ENCODE results near the gene RRAS2. TPM values are rescaled to one million over a fixed set of nuclear protein-coding genes. Genes with fewer than 3 reads are reported as not detected.
A peak's percentile ranks its signal among the peaks of the same experiment; 100 is the strongest.

Gene RRAS2
- total RNA-seq, 1 experiment from 2014 or later = 128 TPM

DNA sequence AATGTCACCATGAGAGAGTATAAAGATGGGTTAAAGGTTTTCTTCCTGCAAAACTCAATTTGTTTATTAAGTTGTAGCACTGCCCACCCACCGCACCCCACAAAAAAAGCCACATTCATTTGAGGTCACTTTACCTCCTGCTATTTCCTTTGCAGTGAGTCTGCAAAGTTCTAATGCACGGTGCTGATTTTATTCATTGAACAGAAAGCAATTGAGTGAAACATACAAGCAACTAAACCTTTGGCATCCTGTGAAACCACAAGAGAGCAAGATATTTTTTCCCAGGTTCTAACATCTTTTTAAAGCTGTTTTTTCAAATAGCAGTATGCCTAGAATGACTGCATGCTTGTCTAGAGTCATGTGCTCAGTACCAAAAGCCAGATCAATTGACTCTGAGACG is 39.0 kb downstream of the RRAS2 start:
- BruUV-seq (replicated peaks) = no TSS peak

GRCh38 chr11:14318581-14318981 is 40.4 kb downstream of the RRAS2 start:
- intact Hi-C loops (cut with micrococcal nuclease) = no loop called here
- Mint-ChIP-seq H3K4me1 (ENCODE audit: insufficient read depth, unreplicated experiment) (peaks cover 27% of the 10 kb centered on the region), H3K27me3 (ENCODE audit: insufficient read depth, unreplicated experiment) (no peaks in the 10 kb centered on the region), H3K4me3 (ENCODE audit: unreplicated experiment) (no peak overlapping the region), H3K9me3 (ENCODE audit: unreplicated experiment) (no peaks in the 10 kb centered on the region), H3K27ac (ENCODE audit: low read depth, unreplicated experiment) (no peak overlapping the region), H3K36me3 (ENCODE audit: insufficient read depth, unreplicated experiment) (no peaks in the 10 kb centered on the region)
- POLR2A ChIA-PET = interaction anchor here (0.6 to 3.3 kb wide), 10 partner anchors 10 to 1641 kb away, joined by 3 to 13 read pairs (median 4); no protein-coding TSS in a partner anchor
- TF ChIP-seq, protein P1, sequence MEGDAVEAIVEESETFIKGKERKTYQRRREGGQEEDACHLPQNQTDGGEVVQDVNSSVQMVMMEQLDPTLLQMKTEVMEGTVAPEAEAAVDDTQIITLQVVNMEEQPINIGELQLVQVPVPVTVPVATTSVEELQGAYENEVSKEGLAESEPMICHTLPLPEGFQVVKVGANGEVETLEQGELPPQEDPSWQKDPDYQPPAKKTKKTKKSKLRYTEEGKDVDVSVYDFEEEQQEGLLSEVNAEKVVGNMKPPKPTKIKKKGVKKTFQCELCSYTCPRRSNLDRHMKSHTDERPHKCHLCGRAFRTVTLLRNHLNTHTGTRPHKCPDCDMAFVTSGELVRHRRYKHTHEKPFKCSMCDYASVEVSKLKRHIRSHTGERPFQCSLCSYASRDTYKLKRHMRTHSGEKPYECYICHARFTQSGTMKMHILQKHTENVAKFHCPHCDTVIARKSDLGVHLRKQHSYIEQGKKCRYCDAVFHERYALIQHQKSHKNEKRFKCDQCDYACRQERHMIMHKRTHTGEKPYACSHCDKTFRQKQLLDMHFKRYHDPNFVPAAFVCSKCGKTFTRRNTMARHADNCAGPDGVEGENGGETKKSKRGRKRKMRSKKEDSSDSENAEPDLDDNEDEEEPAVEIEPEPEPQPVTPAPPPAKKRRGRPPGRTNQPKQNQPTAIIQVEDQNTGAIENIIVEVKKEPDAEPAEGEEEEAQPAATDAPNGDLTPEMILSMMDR (IDR thresholded peaks at IDR 0.05; ENCODE audit: unreplicated experiment) = no peak
- CTCF ChIA-PET = interaction anchor here (1.2 to 4.8 kb wide), 5 partner anchors 10 to 100 kb away, joined by 4 to 27 read pairs (median 8); no protein-coding TSS in a partner anchor
- DNase-seq (ENCODE audit: unreplicated experiment) = peak; percentile 36
- no TSS peak for BruUV-seq (replicated peaks)

More for the DNA sequence above, 39.0 kb downstream of the RRAS2 start:
- CTCF ChIA-PET = interaction anchor here (0.7 to 4.8 kb wide), 5 partner anchors 11 to 99 kb away, joined by 3 to 27 read pairs (median 11); no protein-coding TSS in a partner anchor
- H3K4me3 Mint-ChIP-seq (ENCODE audit: unreplicated experiment) = no peak overlapping the region
- no peaks in the 10 kb centered on the region for H3K27me3 Mint-ChIP-seq (ENCODE audit: insufficient read depth, unreplicated experiment)
- no peaks in the 10 kb centered on the region for H3K36me3 Mint-ChIP-seq (ENCODE audit: insufficient read depth, unreplicated experiment)
- peaks cover 36% of the 10 kb centered on the region for H3K4me1 Mint-ChIP-seq (ENCODE audit: insufficient read depth, unreplicated experiment)
- POLR2A ChIA-PET = interaction anchor here (1.1 to 3.3 kb wide), 4 partner anchors 12 to 37 kb away, joined by 4 to 13 read pairs (median 4); no protein-coding TSS in a partner anchor
- H3K9me3 Mint-ChIP-seq (ENCODE audit: unreplicated experiment) = no peaks in the 10 kb centered on the region
- no peak for DNase-seq (ENCODE audit: unreplicated experiment)
- no peak overlapping the region for H3K27ac Mint-ChIP-seq (ENCODE audit: low read depth, unreplicated experiment)
- TF ChIP-seq, protein P1 (IDR thresholded peaks at IDR 0.05; ENCODE audit: unreplicated experiment) = no peak
- intact Hi-C loops (cut with micrococcal nuclease) = no loop called here

DNA sequence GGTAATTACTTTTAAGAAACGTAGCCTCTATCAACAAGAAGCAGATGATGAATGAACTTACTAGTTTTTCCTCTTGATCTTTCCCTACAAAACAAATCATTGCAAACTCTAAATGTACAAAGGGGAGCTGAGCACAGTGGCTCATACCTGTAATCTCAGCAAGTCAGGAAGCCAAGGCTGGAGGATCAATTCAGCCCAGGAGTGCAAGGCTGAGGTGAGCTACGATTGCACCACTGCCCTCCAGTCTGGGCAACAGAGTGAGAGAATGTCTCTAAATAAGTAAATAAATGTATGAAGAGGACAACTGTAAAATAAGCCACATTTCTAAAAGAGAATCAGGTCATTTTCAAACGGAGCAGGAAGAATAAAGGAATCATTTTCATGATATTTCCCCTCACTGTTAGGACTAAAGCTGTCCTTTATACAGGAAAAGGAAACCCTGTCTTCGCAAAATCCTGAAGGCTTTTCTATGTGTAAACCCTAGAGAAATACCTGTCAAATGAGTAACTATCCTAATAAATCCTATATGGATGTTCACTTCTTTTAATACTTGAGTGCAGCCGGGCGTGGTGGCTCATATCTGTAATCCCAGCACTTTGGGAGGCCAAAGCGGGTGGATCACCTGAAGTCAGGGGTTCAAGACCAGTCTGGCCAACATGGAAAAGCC is 41.2 kb downstream of the RRAS2 start:
- no peaks in the 10 kb centered on the region for H3K36me3 Mint-ChIP-seq (ENCODE audit: insufficient read depth, unreplicated experiment)
- H3K9me3 Mint-ChIP-seq (ENCODE audit: unreplicated experiment) = no peaks in the 10 kb centered on the region
- TF ChIP-seq, protein P1 (IDR thresholded peaks at IDR 0.05; ENCODE audit: unreplicated experiment) = no peak
- POLR2A ChIA-PET = interaction anchor here (1.0 to 3.3 kb wide), 5 partner anchors 9 to 1640 kb away, joined by 3 to 13 read pairs (median 4); no protein-coding TSS in a partner anchor
- CTCF ChIA-PET = interaction anchor here (1.2 to 4.8 kb wide), 4 partner anchors 9 to 101 kb away, joined by 4 to 27 read pairs (median 12); no protein-coding TSS in a partner anchor
- no TSS peak for BruUV-seq (replicated peaks)
- no peak for DNase-seq (ENCODE audit: unreplicated experiment)
- H3K27ac Mint-ChIP-seq (ENCODE audit: low read depth, unreplicated experiment) = no peak overlapping the region
- no peaks in the 10 kb centered on the region for H3K27me3 Mint-ChIP-seq (ENCODE audit: insufficient read depth, unreplicated experiment)
- intact Hi-C loops (cut with micrococcal nuclease) = no loop called here
- H3K4me3 Mint-ChIP-seq (ENCODE audit: unreplicated experiment) = no peak overlapping the region
- H3K4me1 Mint-ChIP-seq (ENCODE audit: insufficient read depth, unreplicated experiment) = peaks cover 23% of the 10 kb centered on the region

GRCh38 chr11:14315130-14315529 is 43.9 kb downstream of the RRAS2 start:
- TF ChIP-seq, protein P1 (IDR thresholded peaks at IDR 0.05; ENCODE audit: unreplicated experiment) = no peak
- POLR2A ChIA-PET = interaction anchor here (0.6 to 1.7 kb wide), 5 partner anchors 9 to 43 kb away, joined by 3 to 6 read pairs (median 4); partner anchors contain the start of gene RRAS2
- intact Hi-C loops (cut with micrococcal nuclease) = no loop called here
- H3K9me3 Mint-ChIP-seq (ENCODE audit: unreplicated experiment) = no peaks in the 10 kb centered on the region
- no TSS peak for BruUV-seq (replicated peaks)
- peaks cover 16% of the 10 kb centered on the region for H3K4me1 Mint-ChIP-seq (ENCODE audit: insufficient read depth, unreplicated experiment)
- no peaks in the 10 kb centered on the region for H3K36me3 Mint-ChIP-seq (ENCODE audit: insufficient read depth, unreplicated experiment)
- no peak overlapping the region for H3K4me3 Mint-ChIP-seq (ENCODE audit: unreplicated experiment)
- CTCF ChIA-PET = interaction anchor here (0.5 to 2.5 kb wide), 5 partner anchors 11 to 863 kb away, joined by 3 to 12 read pairs (median 8); no protein-coding TSS in a partner anchor
- H3K27ac Mint-ChIP-seq (ENCODE audit: low read depth, unreplicated experiment) = no peak overlapping the region
- no peaks in the 10 kb centered on the region for H3K27me3 Mint-ChIP-seq (ENCODE audit: insufficient read depth, unreplicated experiment)
- no peak for DNase-seq (ENCODE audit: unreplicated experiment)
